Lower lobe of right lung (tissue), 2 donors: ENCODE measurements around the gene ZSCAN29. TPM values are rescaled to one million over a fixed set of nuclear protein-coding genes. Genes with fewer than 3 reads are reported as not detected.
"Not testable (repeated sequence)": the region's sequence is repeated elsewhere in the genome, so short reads cannot be mapped to it uniquely, and the experiment has no call there.

Experiments
- ATAC-seq, 2 donors: fragments of 200-7000 bp; cut with Tn5 transposase; one replicate each; pipeline ENCODE4 v1.9.1; 2020 to 2022; ENCODE audit warnings: mild to moderate bottlenecking in 2 of 2, moderate library complexity in 2 of 2
- DNase-seq: peaks from one replicate; pipeline ENCODE4 v3.0.0-alpha.2; 2020
- H3K27ac ChIP-seq: fragments of 200-600 bp; one replicate; pipeline ENCODE4 v1.8.0; 2022
- H3K27me3 ChIP-seq: fragments of 200-600 bp; one replicate; pipeline ENCODE4 v1.8.0; 2022; ENCODE audit warnings: low read depth
- H3K36me3 ChIP-seq: fragments of 200-600 bp; one replicate; pipeline ENCODE4 v1.8.0; 2022; ENCODE audit warnings: mild to moderate bottlenecking
- H3K4me1 ChIP-seq: fragments of 200-600 bp; one replicate; pipeline ENCODE4 v1.8.0; 2022
- H3K4me3 ChIP-seq: fragments of 200-600 bp; one replicate; pipeline ENCODE4 v1.8.0; 2022; ENCODE audit warnings: mild to moderate bottlenecking
- H3K9me3 ChIP-seq: fragments of 200-600 bp; one replicate; pipeline ENCODE4 v1.8.0; 2022
- CTCF ChIP-seq: fragments of 200-600 bp; IDR thresholded peaks from one replicate; pipeline ENCODE4 v1.8.0; 2022; ENCODE audit warnings: antibody characterized with exemption, mild to moderate bottlenecking
- intact Hi-C: fragments of 100-400 bp; cut with DNase I; formaldehyde crosslinking; loops from one replicate; pipeline ENCODE4 v1.11.0; 2022
- total RNA-seq: library from RNA; stranded (reverse); fragmentation: NEBNext Ultra II Directional; extraction: Animal tissue kit (Norgen Biotek cat#: 25700); gene quantifications from one replicate; pipeline ENCODE4 v1.2.1, GENCODE V29; 2021
- donor health status: DM: no; HTN: yes; CAD: no; lungs with severe emphysema.

Gene ZSCAN29
- total RNA-seq, 1 donor from 2014 or later: 24.3 TPM

GRCh38 chr15:43408789-43409188 is 37.9 kb upstream of the ZSCAN29 start:
- H3K36me3 ChIP-seq: peaks cover 100% of the 10 kb centered on the region
- TF ChIP-seq CTCF: no peak
- no peak overlapping the region for H3K27ac ChIP-seq
- intact Hi-C loops: no loop called here
- no peaks in the 10 kb centered on the region for H3K27me3 ChIP-seq
- H3K4me3 ChIP-seq: no peak overlapping the region
- no peaks in the 10 kb centered on the region for H3K4me1 ChIP-seq
- DNase-seq: no peak
- H3K9me3 ChIP-seq: no peaks in the 10 kb centered on the region
- ATAC-seq: no peak

- no peak overlapping the region for H3K27ac ChIP-seq
- no peaks in the 10 kb centered on the region for H3K4me1 ChIP-seq
- DNase-seq: no peak
- no peaks in the 10 kb centered on the region for H3K9me3 ChIP-seq
- TF ChIP-seq CTCF: no peak
- H3K27me3 ChIP-seq: no peaks in the 10 kb centered on the region
- peaks cover 100% of the 10 kb centered on the region for H3K36me3 ChIP-seq
- no peak for ATAC-seq
- intact Hi-C loops: no loop called here
- H3K4me3 ChIP-seq: no peak overlapping the region
Observed at GRCh38 chr15:43406808-43407207, 36.0 kb upstream of the ZSCAN29 start.

GRCh38 chr15:43406189-43406588 is 35.3 kb upstream of the ZSCAN29 start:
- no peak overlapping the region for H3K27ac ChIP-seq
- no peaks in the 10 kb centered on the region for H3K4me1 ChIP-seq
- ATAC-seq (no peak), DNase-seq (no peak)
- no peaks in the 10 kb centered on the region for H3K9me3 ChIP-seq
- TF ChIP-seq CTCF: no peak
- no peaks in the 10 kb centered on the region for H3K27me3 ChIP-seq
- H3K36me3 ChIP-seq: peaks cover 100% of the 10 kb centered on the region
- H3K4me3 ChIP-seq: no peak overlapping the region
- intact Hi-C loops: no loop called here

GRCh38 chr15:43404130-43404529 is 33.3 kb upstream of the ZSCAN29 start:
- intact Hi-C loops: no loop called here
- Histone ChIP-seq H3K4me3 (no peak overlapping the region), H3K27me3 (no peaks in the 10 kb centered on the region), H3K9me3 (no peaks in the 10 kb centered on the region), H3K4me1 (no peaks in the 10 kb centered on the region), H3K27ac (no peak overlapping the region), H3K36me3 (peaks cover 100% of the 10 kb centered on the region)
- DNase-seq: no peak
- ATAC-seq: no peak
- no peak for TF ChIP-seq CTCF

GRCh38 chr15:43403616-43404015 is 32.8 kb upstream of the ZSCAN29 start:
- TF ChIP-seq CTCF: no peak
- Histone ChIP-seq H3K36me3 (peaks cover 100% of the 10 kb centered on the region), H3K27me3 (no peaks in the 10 kb centered on the region), H3K27ac (no peak overlapping the region), H3K4me1 (no peaks in the 10 kb centered on the region), H3K4me3 (no peak overlapping the region), H3K9me3 (no peaks in the 10 kb centered on the region)
- intact Hi-C loops: no loop called here
- no peak for DNase-seq
- ATAC-seq: no peak

GRCh38 chr15:43402255-43402654 is 31.4 kb upstream of the ZSCAN29 start:
- DNase-seq (no peak), ATAC-seq (no peak)
- no peak for TF ChIP-seq CTCF
- no peaks in the 10 kb centered on the region for H3K9me3 ChIP-seq
- H3K27me3 ChIP-seq: no peaks in the 10 kb centered on the region
- intact Hi-C loops: no loop called here
- H3K4me3 ChIP-seq: no peak overlapping the region
- H3K4me1 ChIP-seq: no peaks in the 10 kb centered on the region
- H3K27ac ChIP-seq: no peak overlapping the region
- peaks cover 100% of the 10 kb centered on the region for H3K36me3 ChIP-seq

- H3K9me3 ChIP-seq, H3K4me3 ChIP-seq, H3K4me1 ChIP-seq, H3K27ac ChIP-seq, H3K27me3 ChIP-seq, intact Hi-C loops, DNase-seq, ATAC-seq: not testable (repeated sequence)
- H3K36me3 ChIP-seq: peaks cover 76% of the 10 kb centered on the region
Observed at GRCh38 chr15:43393592-43393991, 22.7 kb upstream of the ZSCAN29 start.
